Measurements from ENCODE around the gene ABCA13.

ABCA13 gene

GRCh38 chr7:48610705-48611104, 439.4 kb downstream of the ABCA13 start:
- no peak for DNase-seq
- intact Hi-C loops (cut with DNase I), result no loop called here

GRCh38 chr7:48611993-48612392, 440.7 kb downstream of the ABCA13 start:
- intact Hi-C loops (cut with DNase I), result no loop called here
- DNase-seq, result no peak

GRCh38 chr7:48617508-48617907, 446.2 kb downstream of the ABCA13 start:
- intact Hi-C loops (cut with DNase I), result no loop called here
- no peak for DNase-seq

GRCh38 chr7:48617993-48618392, 446.7 kb downstream of the ABCA13 start:
- intact Hi-C loops (cut with DNase I), result no loop called here
- no peak for DNase-seq

- no peak for DNase-seq
- intact Hi-C loops (cut with DNase I), result no loop called here
These were observed 449.8 kb downstream of the ABCA13 start for GRCh38 chr7:48621076-48621475.

- DNase-seq, result no peak
- intact Hi-C loops (cut with DNase I), result no loop called here
These were observed 455.9 kb downstream of the ABCA13 start for GRCh38 chr7:48627164-48627563.

GRCh38 chr7:48628793-48629349, 457.6 kb downstream of the ABCA13 start:
- no peak for DNase-seq
- intact Hi-C loops (cut with DNase I), result no loop called here

- intact Hi-C loops (cut with DNase I), result no loop called here
These were observed 462.9 kb downstream of the ABCA13 start for GRCh38 chr7:48634116-48634632.

GRCh38 chr7:48635796-48636195, 464.5 kb downstream of the ABCA13 start:
- no peak for DNase-seq
- intact Hi-C loops (cut with DNase I), result no loop called here

More at GRCh38 chr7:48634116-48634632, 462.9 kb downstream of the ABCA13 start:
- no peak for DNase-seq

GRCh38 chr7:48636391-48637015, 465.2 kb downstream of the ABCA13 start:
- no peak for DNase-seq
- intact Hi-C loops (cut with DNase I), result no loop called here

- no peak for DNase-seq
- intact Hi-C loops (cut with DNase I), result no loop called here
These were observed 466.1 kb downstream of the ABCA13 start for GRCh38 chr7:48637382-48637781.

GRCh38 chr7:48638041-48638440, 466.8 kb downstream of the ABCA13 start:
- intact Hi-C loops (cut with DNase I), result no loop called here
- no peak for DNase-seq

- intact Hi-C loops (cut with DNase I), result no loop called here
- DNase-seq, result no peak
These were observed 472.3 kb downstream of the ABCA13 start for GRCh38 chr7:48643431-48644013.

GRCh38 chr7:48658138-48658537, 486.9 kb downstream of the ABCA13 start:
- intact Hi-C loops (cut with DNase I), result no loop called here
- no peak for DNase-seq

GRCh38 chr7:48660306-48660870, 489.1 kb downstream of the ABCA13 start:
- no peak for DNase-seq
- intact Hi-C loops (cut with DNase I), result no loop called here

GRCh38 chr7:48664241-48664640, 493.0 kb downstream of the ABCA13 start:
- DNase-seq, result no peak
- intact Hi-C loops (cut with DNase I), result no loop called here

- DNase-seq, result no peak
- intact Hi-C loops (cut with DNase I), result no loop called here
These were observed 494.3 kb downstream of the ABCA13 start for GRCh38 chr7:48665353-48666135.

GRCh38 chr7:48667407-48667806, 496.1 kb downstream of the ABCA13 start:
- intact Hi-C loops (cut with DNase I), result no loop called here

GRCh38 chr7:48671656-48672055, 500.4 kb downstream of the ABCA13 start:
- no peak for DNase-seq
- intact Hi-C loops (cut with DNase I), result no loop called here

More at GRCh38 chr7:48667407-48667806, 496.1 kb downstream of the ABCA13 start:
- no peak for DNase-seq

GRCh38 chr7:48681006-48681405, 509.7 kb downstream of the ABCA13 start:
- DNase-seq, result no peak
- intact Hi-C loops (cut with DNase I), result no loop called here

- no peak for DNase-seq
- intact Hi-C loops (cut with DNase I), result no loop called here
These were observed 520.5 kb downstream of the ABCA13 start for GRCh38 chr7:48691788-48692187.

Data from posterior cingulate gyrus (tissue), 11 donors.